ENCODE data around the gene ADGRG7.
"Not testable (repeated sequence)": the region's sequence is repeated elsewhere in the genome, so short reads cannot be mapped to it uniquely, and the experiment has no call there.

Gene ADGRG7

DNA sequence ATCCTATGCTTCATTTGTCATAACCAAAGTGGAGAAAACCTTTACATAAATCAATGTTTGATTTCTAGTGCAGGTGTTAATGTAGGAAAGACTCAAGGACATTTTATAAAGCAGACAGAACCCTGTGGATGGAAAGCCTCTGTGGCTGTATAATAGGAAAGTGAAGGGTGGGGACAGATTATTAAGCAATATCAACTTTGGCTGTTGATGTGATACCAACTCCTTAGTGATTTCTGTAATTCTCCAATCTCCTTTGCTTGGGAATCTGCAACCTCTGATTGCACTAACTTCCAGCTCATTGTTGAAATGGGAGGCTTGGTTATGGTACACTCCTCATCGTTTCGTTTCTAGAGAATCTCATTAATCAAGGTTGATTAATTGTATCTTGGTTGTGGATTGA lies 29.3 kb upstream of the ADGRG7 start:
- H3K9me3 ChIP-seq (ENCODE audit: control insufficient read depth, low read length) = peaks cover 3% of the 10 kb centered on the region
- H3K9ac ChIP-seq (ENCODE audit: low read length) = no peak overlapping the region
- no peak overlapping the region for H3K4me3 ChIP-seq (ENCODE audit: low read length)
- peaks cover 18% of the 10 kb centered on the region for H3K36me3 ChIP-seq (ENCODE audit: control insufficient read depth, insufficient read depth, low read length, severe bottlenecking)
- DNase-seq (ENCODE audit: low read depth) = no peak
- peaks cover 23% of the 10 kb centered on the region for H3K4me1 ChIP-seq (ENCODE audit: control insufficient read depth, insufficient read depth, low read length)
- no peaks in the 10 kb centered on the region for H3K27me3 ChIP-seq (replicated peaks; ENCODE audit: control insufficient read depth, insufficient read depth, low read length)

DNA sequence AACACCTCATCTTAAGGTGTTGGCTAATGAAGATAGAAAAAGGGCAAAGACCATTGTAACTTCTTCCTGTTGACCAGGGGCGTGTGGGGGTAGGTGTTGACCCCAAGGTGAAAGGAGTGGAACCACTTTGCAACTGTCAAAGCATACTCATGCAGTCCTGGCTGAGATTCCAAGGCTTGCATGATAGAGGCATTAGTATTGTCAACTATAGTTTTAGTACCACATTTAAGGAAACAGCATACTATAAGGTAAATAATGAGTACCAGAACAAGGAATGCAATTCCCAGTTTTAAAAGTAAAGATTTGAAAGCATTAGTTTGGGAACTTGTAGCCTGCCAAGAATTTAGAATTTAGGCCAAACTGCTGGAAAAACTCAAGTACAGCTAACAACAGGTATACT lies 27.8 kb upstream of the ADGRG7 start:
- Histone ChIP-seq H3K9me3 (ENCODE audit: control insufficient read depth, low read length) (peaks cover 3% of the 10 kb centered on the region), H3K4me3 (ENCODE audit: low read length) (no peak overlapping the region), H3K27me3 (replicated peaks; ENCODE audit: control insufficient read depth, insufficient read depth, low read length) (no peaks in the 10 kb centered on the region), H3K4me1 (ENCODE audit: control insufficient read depth, insufficient read depth, low read length) (peaks cover 23% of the 10 kb centered on the region), H3K36me3 (ENCODE audit: control insufficient read depth, insufficient read depth, low read length, severe bottlenecking) (peaks cover 18% of the 10 kb centered on the region), H3K9ac (ENCODE audit: low read length) (no peak overlapping the region)
- DNase-seq (ENCODE audit: low read depth) = peak; percentile 21

DNA sequence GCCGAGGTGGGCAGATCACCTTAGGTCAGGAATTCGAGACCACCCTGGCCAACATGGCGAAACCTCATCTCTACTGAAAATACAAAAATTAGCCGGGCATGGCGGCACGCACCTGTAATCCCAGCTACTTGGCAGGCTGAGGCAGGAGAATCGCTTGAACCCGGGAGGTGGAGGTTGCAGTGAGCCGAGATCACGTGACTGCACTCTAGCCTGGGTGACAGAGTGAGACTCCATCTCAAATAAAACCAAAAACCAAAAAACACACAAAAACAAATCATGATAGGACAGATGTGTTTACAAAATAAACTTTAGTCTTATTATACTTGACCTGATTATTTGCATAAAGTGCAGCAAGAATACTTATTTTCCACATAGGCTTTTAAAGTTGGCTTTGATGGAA lies 27.2 kb upstream of the ADGRG7 start:
- not testable (repeated sequence) for H3K27me3 ChIP-seq (replicated peaks; ENCODE audit: control insufficient read depth, insufficient read depth, low read length); DNase-seq (ENCODE audit: low read depth); H3K9me3 ChIP-seq (ENCODE audit: control insufficient read depth, low read length); H3K9ac ChIP-seq (ENCODE audit: low read length); H3K4me3 ChIP-seq (ENCODE audit: low read length)
- Histone ChIP-seq H3K4me1 (ENCODE audit: control insufficient read depth, insufficient read depth, low read length) (peaks cover 23% of the 10 kb centered on the region), H3K36me3 (ENCODE audit: control insufficient read depth, insufficient read depth, low read length, severe bottlenecking) (peaks cover 14% of the 10 kb centered on the region)

DNA sequence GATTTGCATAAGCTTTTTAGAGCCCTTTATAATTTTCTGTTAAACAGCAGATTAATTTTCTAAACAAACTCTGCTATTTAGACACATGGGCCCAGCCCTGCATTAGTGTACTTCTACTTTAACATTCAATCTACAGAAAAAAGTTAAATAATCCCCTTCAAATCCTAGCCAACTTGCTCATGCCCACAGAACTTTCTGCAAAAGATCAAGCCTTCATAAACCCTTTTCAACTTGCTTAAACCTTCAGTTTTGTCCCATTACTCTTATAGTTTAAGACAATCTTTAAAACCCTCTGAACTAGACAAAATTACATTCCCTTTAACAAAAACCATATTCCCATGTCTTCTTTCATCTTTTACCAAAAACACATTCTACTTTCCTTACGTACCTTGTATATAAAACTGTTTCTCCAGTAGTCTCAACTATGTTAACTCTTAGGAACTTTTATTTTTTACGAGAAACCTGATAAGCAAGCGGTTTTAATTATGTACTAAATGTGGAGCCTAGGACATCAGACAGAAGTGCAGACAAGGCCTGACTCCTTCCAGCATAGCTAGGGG lies 25.2 kb upstream of the ADGRG7 start:
- DNase-seq (ENCODE audit: low read depth) = no peak
- Histone ChIP-seq H3K4me1 (ENCODE audit: control insufficient read depth, insufficient read depth, low read length) (peaks cover 23% of the 10 kb centered on the region), H3K27me3 (replicated peaks; ENCODE audit: control insufficient read depth, insufficient read depth, low read length) (no peaks in the 10 kb centered on the region), H3K9ac (ENCODE audit: low read length) (no peak overlapping the region), H3K36me3 (ENCODE audit: control insufficient read depth, insufficient read depth, low read length, severe bottlenecking) (no peaks in the 10 kb centered on the region), H3K9me3 (ENCODE audit: control insufficient read depth, low read length) (peaks cover 3% of the 10 kb centered on the region), H3K4me3 (ENCODE audit: low read length) (no peak overlapping the region)

DNA sequence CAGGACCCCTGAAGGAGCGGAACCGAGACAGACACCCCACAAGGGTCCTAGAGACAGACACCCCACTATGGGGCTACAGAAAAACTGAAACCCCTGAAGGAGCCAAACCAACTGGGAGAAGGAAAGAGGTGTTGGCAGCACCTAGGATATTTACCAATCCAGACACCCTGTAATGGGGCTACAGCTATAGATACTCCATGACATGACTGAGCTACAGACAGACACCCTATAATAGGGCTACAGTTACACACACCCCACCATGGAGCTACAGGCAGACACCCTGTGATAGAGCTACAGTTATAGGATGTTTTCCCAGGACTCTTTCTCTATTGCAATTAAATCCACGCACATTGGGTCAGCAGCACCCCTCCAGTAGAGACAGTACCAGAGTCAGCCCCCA lies 22.6 kb upstream of the ADGRG7 start:
- no peaks in the 10 kb centered on the region for H3K27me3 ChIP-seq (replicated peaks; ENCODE audit: control insufficient read depth, insufficient read depth, low read length)
- no peak for DNase-seq (ENCODE audit: low read depth)
- H3K4me3 ChIP-seq (ENCODE audit: low read length) = no peak overlapping the region
- peaks cover 3% of the 10 kb centered on the region for H3K9me3 ChIP-seq (ENCODE audit: control insufficient read depth, low read length)
- H3K36me3 ChIP-seq (ENCODE audit: control insufficient read depth, insufficient read depth, low read length, severe bottlenecking) = no peaks in the 10 kb centered on the region
- H3K9ac ChIP-seq (ENCODE audit: low read length) = no peak overlapping the region
- peaks cover 11% of the 10 kb centered on the region for H3K4me1 ChIP-seq (ENCODE audit: control insufficient read depth, insufficient read depth, low read length)

DNA sequence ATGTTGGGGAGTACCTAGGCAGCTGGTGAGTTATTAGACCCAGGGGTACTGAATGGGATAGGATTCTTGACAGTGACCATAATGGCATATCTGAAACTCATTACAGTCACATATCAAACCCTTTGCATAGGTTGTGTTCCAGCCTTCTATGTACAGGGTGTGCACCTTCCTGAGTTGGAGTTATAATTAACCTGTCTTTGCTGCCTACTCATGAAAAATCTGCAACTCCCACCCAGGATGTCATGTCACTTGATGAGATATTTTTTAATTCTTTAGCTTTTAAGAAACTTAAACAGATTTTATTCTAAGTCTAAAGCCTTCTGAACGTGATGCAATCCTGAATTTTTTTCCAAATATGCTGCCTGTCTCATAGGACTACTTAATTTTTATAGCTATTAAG lies 21.1 kb upstream of the ADGRG7 start:
- DNase-seq (ENCODE audit: low read depth) = no peak
- Histone ChIP-seq H3K9me3 (ENCODE audit: control insufficient read depth, low read length) (peaks cover 3% of the 10 kb centered on the region), H3K27me3 (replicated peaks; ENCODE audit: control insufficient read depth, insufficient read depth, low read length) (no peaks in the 10 kb centered on the region), H3K9ac (ENCODE audit: low read length) (no peak overlapping the region), H3K4me1 (ENCODE audit: control insufficient read depth, insufficient read depth, low read length) (peaks cover 7% of the 10 kb centered on the region), H3K36me3 (ENCODE audit: control insufficient read depth, insufficient read depth, low read length, severe bottlenecking) (no peaks in the 10 kb centered on the region), H3K4me3 (ENCODE audit: low read length) (no peak overlapping the region)

DNA sequence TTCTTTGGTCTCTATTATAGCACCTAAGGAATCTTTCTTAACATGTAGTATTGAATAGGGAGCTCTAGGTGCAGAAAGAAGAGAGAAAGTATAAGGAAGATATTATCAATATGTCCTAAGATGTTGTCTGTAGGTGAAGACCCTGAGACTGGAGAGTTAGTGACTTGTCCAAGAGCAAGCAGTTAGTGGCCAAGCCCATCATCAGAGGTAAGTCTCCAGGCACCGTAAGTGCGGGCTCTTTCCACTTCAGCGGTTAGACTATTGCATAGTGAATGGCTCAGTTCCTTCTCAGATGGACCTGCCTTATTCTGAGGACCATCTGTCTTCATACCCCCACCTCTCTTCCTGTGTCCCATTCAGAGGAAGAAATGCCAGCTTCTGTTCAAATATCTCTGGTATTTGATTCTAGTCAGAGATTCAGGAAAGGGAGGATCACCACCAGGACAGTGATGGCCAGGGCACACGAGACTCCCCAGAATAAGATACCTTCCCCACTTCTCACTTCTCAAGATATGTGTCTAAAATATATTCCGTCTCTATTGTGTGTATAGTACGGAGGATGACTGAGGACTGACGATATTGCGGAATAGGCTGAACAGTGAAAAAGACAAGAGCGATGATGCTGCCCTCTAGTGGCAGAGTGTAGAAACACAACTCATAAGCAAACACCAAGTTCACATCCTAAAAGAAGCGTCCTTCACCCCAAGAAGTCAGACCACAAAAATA lies 19.1 kb upstream of the ADGRG7 start:
- peak overlapping the region; percentile 47 for H3K9ac ChIP-seq (ENCODE audit: low read length)
- no peaks in the 10 kb centered on the region for H3K9me3 ChIP-seq (ENCODE audit: control insufficient read depth, low read length)
- peak overlapping the region; percentile 64 for H3K4me3 ChIP-seq (ENCODE audit: low read length)
- no peaks in the 10 kb centered on the region for H3K36me3 ChIP-seq (ENCODE audit: control insufficient read depth, insufficient read depth, low read length, severe bottlenecking)
- peaks cover 7% of the 10 kb centered on the region for H3K4me1 ChIP-seq (ENCODE audit: control insufficient read depth, insufficient read depth, low read length)
- H3K27me3 ChIP-seq (replicated peaks; ENCODE audit: control insufficient read depth, insufficient read depth, low read length) = no peaks in the 10 kb centered on the region
- peak; percentile 90 for DNase-seq (ENCODE audit: low read depth)

DNA sequence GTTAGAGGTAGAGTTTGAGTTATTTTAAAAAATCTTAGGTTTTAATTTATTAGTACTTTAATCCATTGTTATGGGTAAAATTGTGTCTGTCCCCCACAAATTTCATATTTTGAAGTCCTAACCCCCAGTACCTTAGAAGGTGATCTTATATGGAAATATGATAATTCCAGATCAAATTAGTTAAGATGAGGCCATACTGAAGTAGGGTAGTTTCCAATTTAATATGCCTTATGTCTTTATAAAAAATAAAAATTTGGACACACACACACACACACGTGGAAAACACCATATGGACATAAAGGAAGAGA lies 18.6 kb upstream of the ADGRG7 start:
- no peaks in the 10 kb centered on the region for H3K27me3 ChIP-seq (replicated peaks; ENCODE audit: control insufficient read depth, insufficient read depth, low read length)
- no peak overlapping the region for H3K9ac ChIP-seq (ENCODE audit: low read length)
- no peak overlapping the region for H3K4me3 ChIP-seq (ENCODE audit: low read length)
- no peaks in the 10 kb centered on the region for H3K36me3 ChIP-seq (ENCODE audit: control insufficient read depth, insufficient read depth, low read length, severe bottlenecking)
- no peaks in the 10 kb centered on the region for H3K9me3 ChIP-seq (ENCODE audit: control insufficient read depth, low read length)
- H3K4me1 ChIP-seq (ENCODE audit: control insufficient read depth, insufficient read depth, low read length) = peaks cover 7% of the 10 kb centered on the region
- no peak for DNase-seq (ENCODE audit: low read depth)

DNA sequence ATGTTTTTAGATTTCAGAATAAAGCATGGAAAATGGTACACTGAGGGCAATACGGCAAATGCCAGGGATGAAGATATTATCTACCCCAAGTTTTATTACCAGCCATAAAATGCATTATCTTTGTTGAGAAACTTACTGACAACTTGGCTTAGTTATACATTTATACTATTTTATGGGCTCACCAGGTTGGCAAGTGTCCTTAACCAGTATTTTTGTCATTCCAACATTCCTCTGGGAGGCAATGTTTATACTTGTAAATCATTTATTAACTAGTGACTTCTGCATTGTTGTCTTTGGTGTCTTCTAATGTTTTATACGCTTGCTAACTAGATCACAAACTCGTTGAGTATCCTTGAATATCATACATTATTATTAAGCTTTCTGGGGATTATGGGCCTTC lies 18.0 kb upstream of the ADGRG7 start:
- no peak for DNase-seq (ENCODE audit: low read depth)
- Histone ChIP-seq H3K36me3 (ENCODE audit: control insufficient read depth, insufficient read depth, low read length, severe bottlenecking) (no peaks in the 10 kb centered on the region), H3K9ac (ENCODE audit: low read length) (no peak overlapping the region), H3K27me3 (replicated peaks; ENCODE audit: control insufficient read depth, insufficient read depth, low read length) (no peaks in the 10 kb centered on the region), H3K9me3 (ENCODE audit: control insufficient read depth, low read length) (no peaks in the 10 kb centered on the region), H3K4me1 (ENCODE audit: control insufficient read depth, insufficient read depth, low read length) (peaks cover 7% of the 10 kb centered on the region), H3K4me3 (ENCODE audit: low read length) (no peak overlapping the region)

DNA sequence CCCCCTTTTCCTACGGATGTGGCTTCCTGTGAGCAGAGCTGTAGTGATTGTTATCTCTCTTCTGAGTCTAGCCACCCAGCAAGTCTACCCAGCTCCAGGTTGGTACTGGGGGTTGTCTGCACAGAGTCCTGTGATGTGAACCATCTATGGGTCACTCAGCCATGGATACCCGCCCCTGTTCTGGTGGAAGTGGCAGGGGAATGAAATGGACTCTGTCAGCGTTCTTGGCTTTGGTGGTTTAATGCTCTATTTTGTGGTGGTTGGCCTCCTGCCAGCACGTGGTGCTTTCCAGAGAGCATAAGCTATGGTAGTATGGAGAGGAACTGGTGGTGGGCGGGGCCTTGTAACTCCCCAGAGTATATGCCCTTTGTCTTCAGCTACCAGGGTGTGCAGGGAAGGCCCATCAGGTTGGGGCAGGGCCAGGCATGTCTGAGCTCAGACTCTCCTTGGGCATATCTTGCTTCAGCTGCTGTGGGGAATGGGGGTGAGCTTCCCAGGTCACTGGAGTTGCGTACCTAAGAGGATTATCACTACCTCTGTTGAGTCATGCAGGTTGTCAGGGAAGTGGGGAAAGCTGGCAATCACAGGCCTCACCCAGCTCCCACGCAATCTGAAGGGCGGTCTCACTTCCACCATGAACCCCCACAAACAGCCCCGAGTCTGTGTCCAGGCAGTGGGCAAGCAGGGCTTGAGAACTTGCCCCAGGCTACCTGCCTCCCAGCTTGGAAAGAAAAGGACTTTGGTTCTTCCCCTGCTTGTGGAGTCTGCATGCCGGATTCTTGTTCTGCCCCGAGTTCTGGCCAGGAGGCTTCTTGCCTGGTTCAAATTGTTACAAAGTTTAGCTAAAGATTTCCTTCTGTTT lies 9.0 kb upstream of the ADGRG7 start:
- H3K36me3 ChIP-seq (ENCODE audit: control insufficient read depth, insufficient read depth, low read length, severe bottlenecking) = no peaks in the 10 kb centered on the region
- no peaks in the 10 kb centered on the region for H3K9me3 ChIP-seq (ENCODE audit: control insufficient read depth, low read length)
- H3K9ac ChIP-seq (ENCODE audit: low read length) = no peak overlapping the region
- no peaks in the 10 kb centered on the region for H3K27me3 ChIP-seq (replicated peaks; ENCODE audit: control insufficient read depth, insufficient read depth, low read length)
- no peak overlapping the region for H3K4me3 ChIP-seq (ENCODE audit: low read length)
- DNase-seq (ENCODE audit: low read depth) = no peak
- peaks cover 18% of the 10 kb centered on the region for H3K4me1 ChIP-seq (ENCODE audit: control insufficient read depth, insufficient read depth, low read length)

DNA sequence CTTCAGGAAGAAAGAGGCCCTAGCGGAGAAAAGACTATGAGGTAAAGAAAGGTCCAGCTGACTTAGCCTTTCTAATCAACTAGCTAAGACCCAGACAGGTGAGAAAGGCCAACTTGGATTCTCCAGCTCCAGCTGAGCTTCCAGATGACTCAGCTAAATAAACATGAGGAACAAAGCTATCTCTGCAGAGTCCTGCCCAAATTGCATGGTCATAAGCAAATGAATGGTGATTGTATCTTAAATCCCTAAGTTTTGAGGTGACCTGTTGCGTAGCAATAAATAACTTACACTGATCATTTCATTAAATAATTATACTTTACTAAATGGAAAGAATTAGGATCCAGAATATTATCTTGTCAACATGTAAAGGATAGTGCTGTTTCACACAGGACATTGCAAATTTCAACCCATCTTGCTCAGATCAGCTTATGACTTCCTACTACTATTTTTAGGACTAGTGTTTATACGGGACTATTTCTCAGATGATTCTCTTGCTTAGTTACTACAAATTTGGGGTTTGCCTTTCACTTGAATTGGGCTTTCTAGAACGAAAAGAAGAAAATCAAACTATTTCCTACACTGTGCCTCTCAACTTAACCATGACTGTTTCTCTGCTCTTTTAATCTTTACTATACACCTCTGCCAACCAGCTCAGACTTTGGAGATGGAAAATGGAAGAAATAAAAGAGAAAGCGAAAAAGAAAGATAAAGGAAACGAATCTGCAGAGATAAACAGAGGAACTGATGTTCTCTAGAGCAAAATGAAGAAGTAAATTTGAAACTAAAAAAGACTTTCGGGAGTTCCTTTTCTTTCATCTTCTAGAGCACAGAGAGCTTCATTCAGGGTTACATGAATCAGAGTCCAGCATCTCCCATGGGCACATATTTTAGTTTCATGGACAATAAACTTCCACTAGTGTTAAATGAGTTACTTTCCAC lies 6.6 kb upstream of the ADGRG7 start:
- H3K4me1 ChIP-seq (ENCODE audit: control insufficient read depth, insufficient read depth, low read length) = peaks cover 18% of the 10 kb centered on the region
- no peak for DNase-seq (ENCODE audit: low read depth)
- H3K9me3 ChIP-seq (ENCODE audit: control insufficient read depth, low read length) = no peaks in the 10 kb centered on the region
- peak overlapping the region; percentile 64 for H3K9ac ChIP-seq (ENCODE audit: low read length)
- no peaks in the 10 kb centered on the region for H3K36me3 ChIP-seq (ENCODE audit: control insufficient read depth, insufficient read depth, low read length, severe bottlenecking)
- H3K4me3 ChIP-seq (ENCODE audit: low read length) = peak overlapping the region; percentile 61
- no peaks in the 10 kb centered on the region for H3K27me3 ChIP-seq (replicated peaks; ENCODE audit: control insufficient read depth, insufficient read depth, low read length)

Measured in adipocyte (in vitro differentiated cells).